NCI-H82 treated with DMSO at 0.1 percent for 48 hours (cell line): ENCODE measurements around the gene ECT2L.

Experiments
- DNase-seq: peaks from one replicate; lab custom pipeline; 2025; ENCODE audit not compliant: unreplicated experiment; lab: John Stamatoyannopoulos, UW

ECT2L gene

DNA sequence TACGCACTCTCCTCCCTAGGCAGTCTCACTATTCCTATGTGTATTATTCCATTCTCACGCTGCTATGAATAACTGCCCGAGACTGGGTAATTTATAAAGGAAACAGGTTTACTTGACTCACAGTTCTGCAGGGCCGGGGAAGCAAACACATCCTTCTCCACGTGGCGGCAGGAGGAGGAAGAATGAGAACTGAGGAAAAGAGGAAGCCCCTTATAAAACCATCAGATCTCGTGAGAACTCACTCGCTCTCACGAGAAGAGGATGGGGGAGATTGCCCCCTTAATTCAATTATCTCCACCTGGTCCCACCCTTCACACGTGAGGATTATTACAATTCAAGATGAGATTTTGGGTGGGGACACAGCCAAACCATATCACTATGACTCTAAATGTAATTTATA lies 61.9 kb downstream of the ECT2L start:
- DNase-seq: no peak

DNA sequence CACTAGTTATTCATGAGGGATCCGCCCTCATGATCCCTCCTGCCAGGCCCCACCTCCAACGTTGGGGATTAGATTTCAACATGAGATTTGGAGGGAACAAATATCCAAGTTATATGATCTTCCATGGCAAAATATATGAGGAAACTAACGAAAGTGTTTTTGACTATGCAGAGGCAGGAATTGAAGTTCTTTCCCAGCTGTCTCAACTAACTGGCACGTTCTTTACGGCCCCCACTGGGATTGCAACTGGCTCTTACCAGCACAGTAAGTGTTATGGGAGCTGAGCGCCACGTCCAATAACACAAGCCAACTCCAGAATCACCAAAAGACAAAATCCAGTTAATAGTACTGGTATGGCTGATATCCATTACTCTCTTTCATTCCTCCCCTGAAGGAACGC lies 66.6 kb downstream of the ECT2L start:
- DNase-seq: no peak

DNA sequence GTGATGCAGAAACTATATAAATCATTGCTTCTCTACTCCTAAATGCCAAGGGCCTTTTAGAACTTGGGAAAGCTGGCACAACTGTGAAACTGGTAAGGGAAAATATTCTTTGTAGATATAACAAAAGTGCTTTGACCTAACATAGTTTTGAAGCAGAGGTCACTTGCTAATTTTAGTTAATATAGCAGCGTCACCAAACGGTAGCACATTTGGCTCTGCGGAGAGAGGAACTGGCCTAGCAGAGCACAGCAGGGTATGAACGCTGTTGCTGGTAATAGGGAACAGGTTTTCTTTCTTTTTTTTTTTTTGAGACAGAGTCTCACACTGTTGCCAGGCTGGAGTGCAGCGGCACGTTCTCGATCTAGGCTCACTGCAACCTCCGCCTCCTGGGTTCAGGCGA lies 67.4 kb downstream of the ECT2L start:
- no peak for DNase-seq

DNA sequence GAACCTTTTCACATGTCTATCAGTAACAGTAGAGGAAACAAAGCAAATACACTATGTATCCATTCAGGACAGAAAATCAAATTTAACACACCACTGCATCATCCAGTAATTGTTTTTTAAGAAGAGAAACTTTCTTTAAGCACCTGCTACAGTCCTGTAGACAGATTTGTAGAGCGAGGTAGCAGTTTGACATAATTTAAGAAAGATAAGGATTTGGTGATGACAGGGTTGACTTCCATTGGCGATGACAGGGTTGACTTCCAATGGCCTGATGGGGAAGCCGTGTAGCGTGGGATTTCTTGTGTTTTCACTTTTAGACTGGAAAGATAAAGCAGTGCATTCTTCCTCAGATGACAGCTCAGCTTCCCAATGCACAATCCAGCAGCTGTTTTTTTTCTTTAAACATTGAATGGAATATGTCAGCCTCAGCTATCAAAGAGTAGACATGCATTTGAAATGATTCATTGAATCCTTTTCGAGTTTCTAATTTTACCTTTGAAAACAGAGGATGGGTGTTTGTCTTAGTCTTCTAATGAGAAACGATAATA lies 68.5 kb downstream of the ECT2L start:
- DNase-seq: no peak

DNA sequence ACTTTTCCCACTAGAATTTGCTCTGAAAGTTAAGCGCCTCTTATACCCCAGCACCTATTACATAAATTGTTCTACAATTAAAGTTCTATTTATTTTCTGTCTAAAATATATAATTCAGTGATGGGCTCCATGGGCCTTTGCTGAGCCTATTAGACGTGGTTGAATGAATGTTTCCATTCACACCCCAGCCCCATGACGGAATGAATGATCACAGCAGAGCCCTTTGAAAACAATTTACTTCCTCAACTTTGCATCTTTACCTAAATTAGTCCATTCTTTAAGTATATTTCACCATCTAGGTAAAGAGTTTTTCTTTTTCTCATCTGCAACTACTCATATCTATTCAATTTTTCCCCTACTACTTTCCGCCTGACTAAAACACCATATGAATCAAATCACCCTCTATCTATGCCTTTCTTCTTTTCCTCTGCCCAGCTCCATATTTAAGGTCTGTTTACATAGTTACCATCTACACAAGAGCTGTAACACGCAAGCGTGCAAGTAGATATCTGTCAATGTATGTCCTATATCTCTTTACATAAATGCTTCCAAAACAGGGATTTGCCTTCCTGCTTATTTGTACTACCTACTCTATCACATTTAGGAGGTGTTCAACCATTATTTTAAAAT lies 69.7 kb downstream of the ECT2L start:
- DNase-seq: no peak

DNA sequence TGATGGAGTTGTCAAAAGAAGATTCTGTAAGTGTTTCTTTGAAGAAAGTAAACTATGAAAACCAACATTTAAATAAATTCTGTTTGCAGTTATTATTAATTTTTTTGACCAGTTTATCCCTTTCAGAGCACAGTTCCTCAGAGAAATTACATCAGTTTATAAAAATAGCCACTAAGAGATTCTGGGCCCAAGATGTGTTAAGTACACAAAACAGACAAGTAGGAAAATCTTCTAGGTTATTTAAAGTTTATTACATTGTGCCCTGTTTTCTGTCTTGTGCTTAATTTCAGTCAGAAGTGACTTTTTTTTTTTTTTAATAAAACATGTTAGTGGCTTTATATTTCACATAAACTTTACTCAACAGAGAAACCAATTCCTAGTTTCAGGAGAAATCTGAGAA lies 72.3 kb downstream of the ECT2L start:
- no peak for DNase-seq

DNA sequence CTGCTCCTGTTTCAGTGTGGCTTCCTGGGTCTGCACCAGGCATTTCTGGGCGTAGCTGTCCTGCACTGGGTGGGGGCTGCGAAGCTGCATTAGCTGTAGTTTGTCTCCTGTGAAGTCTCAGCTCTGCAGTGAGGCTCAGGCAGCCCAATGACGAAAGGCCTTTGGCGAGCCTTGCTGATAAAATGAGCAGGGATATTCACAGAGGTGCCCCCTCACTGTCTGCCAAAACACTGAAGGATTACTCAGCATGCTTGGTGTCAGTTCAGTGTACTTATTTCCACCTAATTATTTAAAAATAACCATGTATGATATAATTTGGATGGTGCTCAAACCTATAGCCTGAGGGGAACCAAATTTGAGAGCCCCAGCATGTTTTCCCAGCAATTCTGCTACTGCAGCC lies 73.5 kb downstream of the ECT2L start:
- no peak for DNase-seq

DNA sequence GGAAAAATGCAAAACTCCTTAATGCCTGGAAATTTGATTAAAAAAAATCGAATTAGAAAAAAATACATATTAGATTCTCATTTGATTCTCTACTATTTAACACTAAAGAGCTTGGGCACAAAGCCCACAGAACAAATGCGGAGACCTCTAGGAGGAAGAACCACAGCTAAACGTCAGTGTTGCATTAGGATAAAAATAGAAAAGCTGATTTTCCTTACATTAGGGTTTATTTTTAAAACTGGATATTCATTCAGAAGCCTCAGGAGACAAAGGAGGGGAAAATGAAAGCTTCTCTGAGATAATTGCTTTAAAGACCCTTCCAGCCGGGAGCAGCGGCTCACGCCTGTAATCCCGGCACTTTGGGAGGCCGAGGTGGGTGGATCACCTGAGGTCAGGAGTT lies 77.3 kb downstream of the ECT2L start:
- DNase-seq: no peak

DNA sequence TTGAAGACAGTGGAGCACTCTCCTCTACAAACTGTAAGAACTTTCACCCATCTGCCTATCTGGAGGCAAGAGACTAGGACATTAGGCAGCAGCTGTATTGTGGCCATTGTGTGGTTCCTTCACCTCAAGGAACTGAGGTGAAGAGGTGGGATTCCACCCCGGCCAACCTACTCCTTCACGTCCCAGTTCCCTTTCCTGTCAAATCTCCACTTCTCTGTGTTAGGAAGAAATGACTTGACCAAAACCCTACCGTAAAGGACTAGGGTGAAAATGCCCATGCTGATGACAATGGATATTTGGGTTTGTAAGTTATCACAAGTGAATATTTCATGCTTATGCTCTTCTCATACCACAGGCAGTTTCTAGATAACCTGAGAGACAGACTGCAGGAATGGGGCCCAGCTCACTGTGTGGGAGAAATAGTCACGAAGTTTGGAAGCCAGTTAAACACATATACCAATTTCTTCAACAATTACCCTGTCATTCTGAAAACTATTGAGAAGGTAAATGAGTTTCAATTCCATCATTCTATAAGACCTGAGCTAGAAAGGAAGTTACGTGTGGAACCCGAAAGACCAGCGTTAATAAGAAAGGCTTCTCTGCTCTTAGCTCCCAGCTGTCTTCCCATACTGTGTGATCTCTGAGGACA lies 86.6 kb downstream of the ECT2L start:
- DNase-seq: no peak

DNA sequence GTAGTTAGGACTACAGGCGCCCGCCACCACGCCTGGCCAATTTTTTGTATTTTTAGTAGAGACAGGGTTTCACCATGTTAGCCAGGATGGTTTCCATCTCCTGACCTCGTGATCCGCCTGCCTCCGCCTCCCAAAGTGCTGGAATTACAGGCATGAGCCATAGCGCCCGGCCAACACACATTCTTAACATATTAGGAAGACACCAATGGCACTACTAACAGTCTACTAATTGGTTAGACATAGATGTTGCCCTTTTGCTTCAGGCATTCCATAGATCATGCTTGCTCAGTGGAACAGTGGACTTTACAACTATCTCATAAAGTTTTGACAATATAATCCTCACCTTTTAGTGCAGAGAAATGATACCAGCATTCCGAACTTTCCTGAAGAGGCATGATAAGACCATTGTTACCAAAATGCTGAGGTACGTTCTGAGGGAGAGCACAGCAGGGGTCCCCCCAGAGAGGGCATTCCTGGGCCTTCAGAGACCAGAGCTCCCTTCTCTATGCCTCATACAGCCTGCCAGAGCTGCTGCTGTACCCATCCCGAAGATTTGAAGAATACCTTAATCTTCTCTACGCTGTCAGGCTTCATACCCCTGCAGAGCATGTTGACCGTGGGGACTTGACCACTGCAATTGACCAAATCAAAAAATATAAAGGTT lies 89.4 kb downstream of the ECT2L start:
- DNase-seq: no peak

DNA sequence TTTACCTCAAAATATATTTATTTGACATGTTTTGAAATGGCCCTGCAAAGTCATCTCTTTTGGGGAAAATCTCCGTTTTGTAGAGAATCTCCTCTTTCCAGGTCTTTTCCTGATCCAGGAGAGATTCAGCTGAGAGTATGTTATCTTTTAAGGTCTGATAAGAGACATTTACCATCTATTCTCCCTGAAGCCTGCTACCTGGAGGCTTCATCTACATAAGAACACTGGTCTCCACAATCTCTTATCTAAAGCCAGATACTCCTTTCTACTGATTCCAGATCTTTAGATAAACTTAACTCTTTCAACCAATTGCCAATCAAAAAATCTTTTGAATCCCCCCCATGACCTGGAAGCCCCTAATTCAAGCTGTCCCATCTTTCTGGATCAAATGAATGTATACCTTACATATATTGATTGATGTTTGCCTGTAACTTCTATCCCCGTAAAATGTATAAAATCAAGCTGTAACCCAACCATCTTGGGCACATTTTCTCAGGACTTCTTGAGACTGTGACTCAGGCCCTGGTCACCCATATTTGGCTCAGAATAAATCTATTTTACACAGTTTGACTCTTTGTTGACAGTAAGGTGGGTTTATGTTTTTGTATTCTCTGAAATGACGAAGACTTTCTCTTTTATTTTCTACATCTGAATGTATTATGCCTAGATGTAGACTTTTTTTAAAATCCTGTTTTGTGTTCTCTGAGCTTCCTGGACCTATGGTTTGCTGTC lies 95.5 kb downstream of the ECT2L start:
- no peak for DNase-seq

DNA sequence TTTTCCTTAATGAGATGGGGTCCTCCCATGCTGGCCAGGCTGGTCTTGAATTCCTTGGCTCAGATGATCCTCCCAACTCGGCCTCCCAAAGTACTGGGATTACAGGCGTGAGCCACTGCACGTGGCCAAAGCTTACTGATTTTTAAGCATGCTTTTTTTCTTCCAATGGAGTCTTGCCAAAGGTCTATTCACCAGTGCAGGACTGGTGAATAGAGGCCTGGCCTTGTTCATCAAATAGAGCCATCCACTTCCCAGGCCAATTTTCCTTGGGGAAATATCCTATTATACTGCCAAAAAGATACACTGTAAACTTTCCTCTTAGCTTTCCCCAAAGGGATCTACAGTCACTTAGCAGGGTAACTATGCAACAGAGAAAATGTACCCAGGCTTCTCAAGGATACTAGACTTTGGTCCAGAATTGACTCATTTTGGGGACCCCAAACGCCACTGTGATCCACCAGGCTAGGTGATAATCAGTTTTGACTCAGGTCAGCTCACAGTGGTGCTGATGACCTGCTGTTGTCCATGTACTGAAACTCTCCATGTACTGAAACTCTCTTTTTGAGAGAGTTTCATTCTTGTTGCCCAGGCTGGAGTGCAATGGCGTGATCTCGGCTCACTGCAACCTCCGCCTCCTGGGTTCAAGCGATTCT lies 100.3 kb downstream of the ECT2L start:
- DNase-seq: no peak

DNA sequence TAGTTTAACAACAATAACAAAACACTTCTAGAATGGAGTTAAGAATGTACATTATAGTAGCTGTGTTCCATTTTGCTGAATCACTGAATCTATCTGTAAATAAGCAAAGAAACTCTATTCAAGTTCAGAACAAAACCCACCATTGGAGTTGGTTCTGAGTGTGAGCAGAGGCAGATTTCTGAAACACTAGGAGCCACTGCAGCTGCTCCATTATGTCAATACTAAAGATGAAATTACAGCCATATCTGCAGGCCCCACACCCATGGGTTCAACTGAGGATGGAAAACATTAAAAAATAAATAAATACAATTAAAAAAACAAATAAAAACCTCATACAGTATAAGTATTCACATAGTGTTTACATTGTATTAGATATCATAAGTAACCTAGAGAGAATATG lies 101.1 kb downstream of the ECT2L start:
- no peak for DNase-seq

DNA sequence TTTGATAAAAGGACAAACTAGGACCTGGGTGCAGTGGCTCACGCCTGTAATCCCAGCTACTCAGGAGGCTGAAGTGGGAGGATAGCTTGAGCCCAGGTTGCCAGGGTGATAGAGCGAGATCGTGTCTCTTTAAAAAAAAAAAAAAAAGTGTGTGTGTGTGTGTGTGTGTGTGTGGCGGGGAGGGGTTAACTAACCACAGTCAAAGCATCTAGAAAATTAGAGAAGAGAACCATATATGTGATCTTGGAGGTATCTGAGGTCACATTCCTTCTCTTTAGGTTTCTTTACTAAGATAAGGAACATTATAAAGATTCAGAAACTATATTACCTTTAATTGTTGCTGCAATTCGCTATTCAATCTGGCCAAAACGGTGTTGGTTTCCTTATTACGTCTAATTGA lies 111.3 kb downstream of the ECT2L start:
- no peak for DNase-seq

DNA sequence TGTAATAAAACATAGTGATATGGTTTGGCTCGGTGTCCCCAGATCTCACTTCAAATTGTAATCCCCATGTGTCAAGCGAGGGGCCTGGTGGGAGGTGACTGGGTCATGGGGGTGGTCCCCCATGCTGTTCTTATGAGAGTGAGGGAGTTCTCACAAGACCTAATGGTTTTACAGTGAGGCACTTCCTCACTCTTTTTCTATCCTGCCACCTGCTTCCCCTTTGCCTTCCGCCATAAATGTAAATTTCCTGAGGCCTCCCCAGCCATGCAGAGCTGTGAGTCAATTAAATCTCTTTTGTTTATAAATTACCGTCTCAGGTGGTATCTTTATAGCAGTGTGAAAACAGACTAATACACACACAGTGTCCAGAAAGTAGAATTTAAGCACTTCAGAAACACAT lies 113.6 kb downstream of the ECT2L start:
- no peak for DNase-seq

DNA sequence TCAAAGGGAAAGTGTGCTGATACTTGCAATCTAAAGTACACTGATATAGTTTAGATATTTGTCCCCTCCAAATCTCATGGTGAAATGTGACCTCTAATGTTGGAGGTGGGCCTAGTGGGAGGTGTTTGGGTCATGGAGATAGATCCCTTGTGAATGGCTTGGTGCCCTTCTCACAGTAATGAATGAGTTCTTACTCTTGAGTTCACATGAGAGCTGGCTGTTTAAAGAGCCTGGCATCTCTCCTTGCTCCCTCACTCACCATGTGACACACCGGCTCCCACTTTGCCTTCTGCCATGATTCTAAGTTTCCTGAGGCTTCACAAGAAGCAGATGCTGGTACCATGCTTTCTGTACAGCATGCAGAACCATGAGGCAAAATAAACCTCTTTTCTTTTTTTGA lies 114.1 kb downstream of the ECT2L start:
- no peak for DNase-seq

DNA sequence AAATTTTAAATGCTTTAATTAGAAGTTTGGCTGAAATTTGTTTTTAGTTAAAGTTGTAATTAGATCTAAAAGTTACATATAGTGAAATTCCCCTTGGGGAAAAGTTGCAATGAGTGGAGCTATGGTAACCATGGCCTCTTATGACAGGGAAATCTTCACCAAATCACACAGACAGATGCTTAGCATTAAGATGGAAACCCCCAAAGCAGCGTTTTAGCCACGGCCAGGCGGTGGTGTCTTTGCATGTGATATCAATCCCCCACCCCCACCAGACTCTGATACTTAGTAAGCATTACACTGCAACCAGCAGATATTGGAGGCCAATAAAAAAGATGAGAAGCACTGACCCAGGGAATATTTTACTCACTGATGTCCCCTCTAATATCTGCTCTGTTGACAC lies 116.4 kb downstream of the ECT2L start:
- DNase-seq: no peak

DNA sequence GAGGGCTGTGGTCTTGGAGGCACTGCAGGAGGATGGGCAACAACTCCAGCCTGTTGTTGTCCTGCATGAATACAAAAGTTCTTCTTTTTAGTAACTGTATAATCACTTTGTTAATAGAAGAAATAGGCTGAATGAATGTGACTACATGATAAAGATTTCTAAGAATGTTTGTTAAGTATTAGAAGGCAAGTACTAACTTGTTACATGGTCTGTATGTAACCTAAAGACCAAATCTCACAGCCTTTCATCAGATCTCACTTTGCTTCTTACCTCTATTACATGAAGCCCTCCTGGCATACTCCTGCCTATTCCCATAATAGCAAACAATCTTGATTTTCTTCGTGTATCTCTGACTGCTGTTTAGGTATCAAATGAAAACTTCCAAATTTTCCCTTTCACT lies 118.8 kb downstream of the ECT2L start:
- no peak for DNase-seq

DNA sequence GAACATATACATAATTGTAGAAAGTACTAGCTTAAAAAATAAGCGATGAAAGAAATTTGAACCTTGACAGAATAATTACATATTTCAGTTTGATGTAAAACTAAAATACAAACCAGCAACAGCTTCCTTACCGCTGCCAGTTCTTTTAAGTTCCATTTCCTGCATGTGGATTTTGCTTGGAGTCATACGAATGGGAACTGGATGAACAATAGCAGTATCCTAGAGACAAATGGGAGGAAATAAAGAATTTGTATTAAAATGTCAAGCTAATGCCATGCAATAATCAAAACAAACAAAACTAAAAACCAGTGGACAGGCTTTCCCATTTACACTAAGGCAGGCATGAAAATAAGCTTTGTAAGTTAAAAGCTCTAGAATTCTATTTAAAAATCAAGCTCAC lies 125.0 kb downstream of the ECT2L start:
- no peak for DNase-seq

DNA sequence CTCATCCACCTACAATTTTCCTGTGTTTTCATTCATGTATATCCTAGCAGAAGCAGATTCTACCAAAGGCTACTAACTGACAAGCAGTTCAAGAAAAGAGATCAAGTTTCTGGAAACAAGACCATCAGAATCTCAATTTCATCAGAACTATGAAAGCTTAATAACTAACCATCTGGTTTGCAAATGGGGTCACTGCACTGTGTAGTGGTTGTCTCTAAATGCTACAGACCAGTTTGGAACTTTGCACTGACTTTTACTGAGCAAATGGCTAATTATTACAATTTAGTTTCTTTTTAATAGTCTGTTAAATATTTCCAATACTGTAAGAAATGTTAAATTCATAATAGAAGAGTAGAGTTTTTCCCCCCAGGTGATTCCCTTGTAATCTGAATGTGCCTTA lies 127.7 kb downstream of the ECT2L start:
- no peak for DNase-seq

DNA sequence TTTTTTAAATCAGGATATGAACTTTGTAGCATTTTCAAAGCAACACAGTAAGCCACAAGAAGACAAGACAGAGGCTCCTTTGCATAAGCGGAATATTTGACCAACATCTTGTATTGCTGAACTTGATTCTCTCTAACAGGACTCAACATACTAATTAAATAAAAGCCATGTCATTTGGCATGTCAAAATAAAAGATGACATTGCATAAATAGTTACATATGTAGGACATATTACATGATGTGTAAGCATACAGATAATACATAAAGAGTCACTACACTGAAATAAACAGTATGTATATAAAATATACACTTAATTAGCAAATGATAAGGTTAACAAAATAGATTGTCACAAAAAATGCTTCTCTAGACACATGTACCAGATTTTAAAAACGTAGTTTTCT lies 129.9 kb downstream of the ECT2L start:
- no peak for DNase-seq
